Tibial artery (tissue), 4 donors: Measurements from ENCODE around the gene BBOF1.

ENCODE experiments used
- DNase-seq, 2 donors: peaks; one replicate each; pipeline ENCODE4 v3.0.0-alpha.2; 2019
- H3K27ac ChIP-seq, 2 donors: fragments of 200-600 bp; sonication (generic) in 1 of 2; 1 replicate in 1 of 2; 2 replicates in 1 of 2; pipeline ENCODE4 v1.5.1; 2018 to 2019; ENCODE audit warnings: mild to moderate bottlenecking in 1 of 2
- H3K27me3 ChIP-seq, 2 donors: fragments of 200-600 bp; sonication (generic) in 1 of 2; one replicate each; pipeline versions ENCODE4 v1.5.1 to v1.6.0; 2016 to 2019
- H3K36me3 ChIP-seq, 3 donors: fragments of 200-600 bp; sonication (generic) in 2 of 3; one replicate each; pipeline ENCODE4 v1.5.1; 2016 to 2019; ENCODE audit warnings: mild to moderate bottlenecking in 2 of 3
- H3K4me1 ChIP-seq, 4 donors: fragments of 200-600 bp; sonication (generic) in 2 of 4; 1 replicate in 3 of 4; 2 replicates in 1 of 4; pipeline ENCODE4 v1.5.1; 2016 to 2019
- H3K4me3 ChIP-seq, 2 donors: fragments of 200-600 bp; sonication (generic) in 1 of 2; 1 replicate in 1 of 2; 2 replicates in 1 of 2; pipeline ENCODE4 v1.5.1; 2018 to 2019; ENCODE audit warnings: mild to moderate bottlenecking in 2 of 2
- H3K9me3 ChIP-seq, 3 donors: fragments of 200-600 bp; sonication (generic) in 1 of 3; one replicate each; pipeline ENCODE4 v1.5.1; 2016 to 2019
- intact Hi-C: fragments of 100-400 bp; cut with DNase I; formaldehyde crosslinking; loops from one replicate; pipeline ENCODE4 v1.15.0; 2023; ENCODE audit warnings: low total_unique reads
- TF ChIP-seq, protein P1 (sequence below), 2 experiments: fragments of 200-600 bp in 1 of 2; fragments of 450-650 bp in 1 of 2; IDR thresholded peaks; one replicate each; pipeline ENCODE4 v1.5.1; 2017 to 2019; ENCODE audit warnings: antibody characterized with exemption in 2 of 2, mild to moderate bottlenecking in 1 of 2, moderate library complexity in 1 of 2

The BBOF1 gene

DNA sequence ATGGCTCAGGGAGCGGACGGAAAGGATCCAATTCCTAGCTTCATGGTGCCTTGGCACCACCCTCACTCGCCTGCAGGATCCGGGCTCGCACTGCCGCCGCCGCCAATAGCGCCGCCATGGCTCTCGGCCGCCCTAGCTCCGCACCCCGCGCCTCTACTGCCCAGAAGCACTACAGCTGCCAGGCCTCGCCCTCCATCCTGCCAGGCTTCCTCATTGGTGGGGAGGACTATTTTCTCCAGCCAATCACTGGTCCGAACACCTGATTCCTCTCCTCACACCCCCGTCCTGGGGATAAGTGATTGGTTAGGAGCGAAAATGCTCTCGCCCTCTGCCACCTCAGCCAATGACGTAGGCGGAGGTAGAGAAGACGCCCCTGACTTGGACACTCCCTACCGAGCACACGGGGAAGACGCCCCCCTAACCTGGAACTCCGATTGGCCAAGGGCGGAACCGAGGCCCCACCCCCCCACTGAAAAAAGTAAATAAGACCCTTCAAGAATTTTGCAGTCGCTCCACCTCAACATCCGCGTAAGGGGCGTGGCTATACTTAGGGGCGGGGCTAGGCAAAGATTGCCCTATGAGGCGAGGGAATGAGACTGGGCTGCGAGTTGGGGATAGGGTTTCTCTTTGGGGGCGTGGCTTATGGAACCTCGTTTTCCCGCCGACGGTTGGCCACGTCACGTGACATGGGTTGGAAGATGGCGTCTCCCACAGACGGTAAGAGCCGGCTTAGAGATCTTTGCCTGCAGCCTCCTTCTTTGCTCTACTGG, 65.3 kb downstream of the BBOF1 start, which contains the start of the genes ALDH6A1 and LIN52:
ALDH6A1 (minus strand) TSS at position 177 of the 770 bp plus-strand sequence; CDS start at position 118, 59 bp downstream.
LIN52 (plus strand) TSS at position 680 of the 770 bp plus-strand sequence; CDS start at position 699, 19 bp downstream.
- DNase-seq = peak; percentile 100
- peak within 1 kb of the TSS; percentile 71 to 94 for H3K4me3 ChIP-seq
- no peaks in the 10 kb centered on the region for H3K36me3 ChIP-seq
- peak within 1 kb of the TSS; percentile 91 to 97 for H3K27ac ChIP-seq
- TF ChIP-seq, protein P1, sequence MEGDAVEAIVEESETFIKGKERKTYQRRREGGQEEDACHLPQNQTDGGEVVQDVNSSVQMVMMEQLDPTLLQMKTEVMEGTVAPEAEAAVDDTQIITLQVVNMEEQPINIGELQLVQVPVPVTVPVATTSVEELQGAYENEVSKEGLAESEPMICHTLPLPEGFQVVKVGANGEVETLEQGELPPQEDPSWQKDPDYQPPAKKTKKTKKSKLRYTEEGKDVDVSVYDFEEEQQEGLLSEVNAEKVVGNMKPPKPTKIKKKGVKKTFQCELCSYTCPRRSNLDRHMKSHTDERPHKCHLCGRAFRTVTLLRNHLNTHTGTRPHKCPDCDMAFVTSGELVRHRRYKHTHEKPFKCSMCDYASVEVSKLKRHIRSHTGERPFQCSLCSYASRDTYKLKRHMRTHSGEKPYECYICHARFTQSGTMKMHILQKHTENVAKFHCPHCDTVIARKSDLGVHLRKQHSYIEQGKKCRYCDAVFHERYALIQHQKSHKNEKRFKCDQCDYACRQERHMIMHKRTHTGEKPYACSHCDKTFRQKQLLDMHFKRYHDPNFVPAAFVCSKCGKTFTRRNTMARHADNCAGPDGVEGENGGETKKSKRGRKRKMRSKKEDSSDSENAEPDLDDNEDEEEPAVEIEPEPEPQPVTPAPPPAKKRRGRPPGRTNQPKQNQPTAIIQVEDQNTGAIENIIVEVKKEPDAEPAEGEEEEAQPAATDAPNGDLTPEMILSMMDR (IDR thresholded peaks at IDR 0.05) = no peak
- H3K9me3 ChIP-seq = no peaks in the 10 kb centered on the region
- peaks cover 0 to 29% (median 20%) of the 10 kb centered on the region in 4 donors for H3K4me1 ChIP-seq
- no peaks in the 10 kb centered on the region for H3K27me3 ChIP-seq
- intact Hi-C loops = no loop called here

DNA sequence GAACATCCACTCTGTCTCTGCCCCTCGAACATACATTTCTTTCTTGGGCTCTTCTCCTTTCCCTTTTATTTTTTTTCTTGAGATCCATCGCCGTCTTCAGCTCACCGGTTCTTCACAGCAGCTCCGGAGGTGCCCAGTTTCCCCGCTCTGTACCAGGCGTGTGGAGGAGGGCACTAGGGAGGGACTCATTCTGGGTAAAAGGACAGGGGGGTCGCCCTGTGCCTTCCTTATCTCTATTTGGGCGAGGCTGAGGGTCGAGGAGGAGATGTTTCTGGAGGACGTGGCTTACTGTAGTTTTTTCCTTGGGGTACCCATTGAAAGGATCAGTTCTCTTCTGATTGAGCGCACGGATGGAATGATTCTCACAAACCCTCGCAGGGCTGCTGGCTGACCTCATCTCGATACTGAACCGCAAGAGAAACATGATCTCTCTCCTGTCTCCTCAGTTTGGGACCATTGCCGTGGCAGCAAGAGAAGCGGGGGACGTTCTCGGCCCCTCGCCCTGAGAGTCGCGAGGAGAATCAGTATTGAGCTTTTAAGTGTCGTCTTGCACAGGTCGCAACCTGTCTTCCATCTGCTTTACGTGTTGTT, 66.0 kb downstream of the BBOF1 start:
- Histone ChIP-seq H3K4me1 (peaks cover 0 to 29% (median 20%) of the 10 kb centered on the region in 4 donors), H3K27me3 (no peaks in the 10 kb centered on the region), H3K27ac (peak overlapping the region; percentile 79 to 90), H3K9me3 (no peaks in the 10 kb centered on the region), H3K4me3 (peak overlapping the region; percentile 71 to 94), H3K36me3 (no peaks in the 10 kb centered on the region)
- intact Hi-C loops = no loop called here
- no peak for DNase-seq
- TF ChIP-seq, protein P1 (IDR thresholded peaks at IDR 0.05) = no peak

GRCh38 chr14:74085828-74086227, 66.7 kb downstream of the BBOF1 start:
- intact Hi-C loops = no loop called here
- H3K36me3 ChIP-seq = no peaks in the 10 kb centered on the region
- H3K9me3 ChIP-seq = no peaks in the 10 kb centered on the region
- H3K27me3 ChIP-seq = no peaks in the 10 kb centered on the region
- TF ChIP-seq, protein P1 (IDR thresholded peaks at IDR 0.05) = no peak
- peak overlapping the region; percentile 71 to 94 for H3K4me3 ChIP-seq
- H3K4me1 ChIP-seq = peaks cover 0 to 29% (median 20%) of the 10 kb centered on the region in 4 donors
- H3K27ac ChIP-seq = no peak overlapping the region
- DNase-seq = no peak

- TF ChIP-seq, protein P1 (IDR thresholded peaks at IDR 0.05) = no peak
- intact Hi-C loops = no loop called here
- DNase-seq = no peak
Observed at GRCh38 chr14:74089251-74090020, 70.3 kb downstream of the BBOF1 start.

DNA sequence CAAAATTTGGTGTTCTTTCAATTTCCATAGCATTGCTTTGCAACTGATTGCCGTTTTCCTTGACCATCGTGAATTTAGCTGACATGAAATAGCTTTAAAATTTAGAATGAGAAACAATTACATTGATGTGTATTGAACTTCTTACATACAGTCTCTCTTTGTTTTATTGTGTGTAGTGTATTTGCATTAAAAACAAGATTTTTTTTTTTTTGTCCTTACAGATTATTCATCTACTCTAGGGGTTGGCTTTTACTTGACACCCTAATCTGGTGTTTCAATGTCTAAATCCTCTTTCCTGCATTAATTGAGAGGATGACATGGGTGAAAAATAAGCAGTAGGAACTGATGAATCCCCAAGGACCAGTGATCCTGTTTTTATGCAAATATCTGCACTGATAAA, 86.2 kb downstream of the BBOF1 start:
- H3K9me3 ChIP-seq = no peaks in the 10 kb centered on the region
- DNase-seq = no peak
- no peak overlapping the region for H3K27ac ChIP-seq
- H3K27me3 ChIP-seq = no peaks in the 10 kb centered on the region
- TF ChIP-seq, protein P1 (IDR thresholded peaks at IDR 0.05) = no peak
- peaks cover 10 to 55% (median 26%) of the 10 kb centered on the region in 3 donors for H3K36me3 ChIP-seq
- intact Hi-C loops = no loop called here
- H3K4me1 ChIP-seq = peaks cover 0 to 10% (median 2%) of the 10 kb centered on the region in 4 donors
- no peak overlapping the region for H3K4me3 ChIP-seq

More at GRCh38 chr14:74089251-74090020, 70.3 kb downstream of the BBOF1 start:
- no peak overlapping the region for H3K27ac ChIP-seq
- H3K4me3 ChIP-seq = no peak overlapping the region
- no peaks in the 10 kb centered on the region for H3K27me3 ChIP-seq
- peaks cover 2 to 32% (median 10%) of the 10 kb centered on the region in 3 donors for H3K36me3 ChIP-seq
- H3K9me3 ChIP-seq = no peaks in the 10 kb centered on the region
- peaks cover 0 to 14% (median 9%) of the 10 kb centered on the region in 4 donors for H3K4me1 ChIP-seq
